HG03103 (cell line): ENCODE results near the gene PTPRO.

Experiments used
- ATAC-seq: cut with Tn5 transposase; IDR thresholded peaks from one replicate; pipeline ENCODE4 v1.9.1; 2021; ENCODE audit warnings: low read depth; ENCODE audit not compliant: unreplicated experiment

The PTPRO gene

GRCh38 chr12:15346488-15346887 is 24.2 kb downstream of the PTPRO start:
- ATAC-seq: no peak

- ATAC-seq: no peak
Measured at GRCh38 chr12:15350643-15351042, 28.3 kb downstream of the PTPRO start.

- ATAC-seq: no peak
Measured at GRCh38 chr12:15355766-15356165, 33.5 kb downstream of the PTPRO start.

- no peak for ATAC-seq
Measured at GRCh38 chr12:15356951-15357364, 34.6 kb downstream of the PTPRO start.

- no peak for ATAC-seq
Measured at GRCh38 chr12:15364221-15365160, 42.2 kb downstream of the PTPRO start.

- ATAC-seq: no peak
Measured at GRCh38 chr12:15368812-15369211, 46.5 kb downstream of the PTPRO start.

- no peak for ATAC-seq
Measured at GRCh38 chr12:15372352-15372751, 50.0 kb downstream of the PTPRO start.

- ATAC-seq: no peak
Measured at GRCh38 chr12:15387772-15388171, 65.5 kb downstream of the PTPRO start.

GRCh38 chr12:15389561-15389960 is 67.3 kb downstream of the PTPRO start:
- ATAC-seq: no peak

GRCh38 chr12:15393037-15393436 is 70.7 kb downstream of the PTPRO start:
- ATAC-seq: no peak

- no peak for ATAC-seq
Measured at GRCh38 chr12:15393995-15394394, 71.7 kb downstream of the PTPRO start.

- ATAC-seq: no peak
Measured at GRCh38 chr12:15404485-15404884, 82.2 kb downstream of the PTPRO start.

GRCh38 chr12:15405606-15406005 is 83.3 kb downstream of the PTPRO start:
- ATAC-seq: no peak

- ATAC-seq: no peak
Measured at GRCh38 chr12:15407025-15407424, 84.7 kb downstream of the PTPRO start.

GRCh38 chr12:15411842-15412241 is 89.5 kb downstream of the PTPRO start:
- ATAC-seq: no peak

- no peak for ATAC-seq
Measured at GRCh38 chr12:15417691-15418090, 95.4 kb downstream of the PTPRO start.

GRCh38 chr12:15423629-15424028 is 101.3 kb downstream of the PTPRO start:
- ATAC-seq: no peak

- ATAC-seq: no peak
Measured at GRCh38 chr12:15427913-15428312, 105.6 kb downstream of the PTPRO start.

GRCh38 chr12:15428632-15429031 is 106.3 kb downstream of the PTPRO start:
- ATAC-seq: no peak

- no peak for ATAC-seq
Measured at GRCh38 chr12:15429262-15429661, 107.0 kb downstream of the PTPRO start.

GRCh38 chr12:15435597-15435996 is 113.3 kb downstream of the PTPRO start:
- ATAC-seq: no peak

- no peak for ATAC-seq
Measured at GRCh38 chr12:15439459-15439858, 117.2 kb downstream of the PTPRO start.
